HepG2 (cell line): Measurements from ENCODE around the gene ABCC2. TPM values are rescaled to one million over a fixed set of nuclear protein-coding genes. Genes with fewer than 3 reads are reported as not detected.

Source experiments
- ATAC-seq: fragments of 200-7000 bp; cut with Tn5 transposase; 3 replicates; pipeline ENCODE4 v1.9.1; 2020; ENCODE audit warnings: mild to moderate bottlenecking, moderate library complexity
- Bru-seq: library from RNA; stranded (reverse); fragments of 400-500 nt; gene quantifications from one replicate; lab custom pipeline; 2021; lab: Mats Ljungman, UMichigan
- BruChase-seq, 2 experiments: library from RNA; stranded (reverse); fragments of 400-500 nt; gene quantifications; one replicate each; lab custom pipeline; 2021; lab: Mats Ljungman, UMichigan
- BruUV-seq: library from RNA; stranded (reverse); fragments of 400-500 nt; replicated peaks from 2 replicates; lab custom pipeline; 2021; lab: Mats Ljungman, UMichigan
- CTCF ChIA-PET: fragments of 300-600 bp; formaldehyde crosslinking; extraction: SDS; loops from one replicate; lab custom pipeline; 2021; ENCODE audit warnings: low total read pairs, inconsistent platforms, low intra/inter-chr PET ratio; lab: Yijun Ruan, JAX
- POLR2A ChIA-PET: fragments of 350-600 bp; sonication (Branson Sonifier 250); formaldehyde crosslinking; loops from one replicate; lab custom pipeline; 2020; ENCODE audit warnings: antibody characterized with exemption, inconsistent platforms; lab: Yijun Ruan, JAX
- DNase-seq: peaks from one replicate; pipeline ENCODE4 v3.0.0-alpha.2; 2015; ENCODE audit warnings: low spot score
- FAIRE-seq: peaks from 3 replicates; lab custom pipeline; 2011; peaks lifted over from hg19 to GRCh38; lab: Jason Lieb, UNC
- H2AFZ ChIP-seq: one replicate; pipeline ENCODE4 v1.6.1; 2011; ENCODE audit warnings: low read length, inconsistent platforms
- H3K27ac ChIP-seq: fragments of 300-600 bp; 3 replicates; pipeline ENCODE4 v1.8.0; 2011; ENCODE audit warnings: mixed run types, mild to moderate bottlenecking, mixed read lengths, low read length, inconsistent platforms; ENCODE audit not compliant: insufficient read depth; ENCODE audit errors: extremely low read length
- H3K27me3 ChIP-seq, 2 experiments: fragments of 200-600 bp in 1 of 2; 2 replicates in 1 of 2; 3 replicates in 1 of 2; pipeline versions ENCODE4 v1.6.0 to v1.8.0; 2011; ENCODE audit warnings: low read length in 2 of 2, mild to moderate bottlenecking in 2 of 2, moderate library complexity in 2 of 2, inconsistent platforms in 1 of 2; ENCODE audit not compliant: insufficient read depth in 2 of 2, control insufficient read depth in 1 of 2
- H3K36me3 ChIP-seq, 2 experiments: fragments of 200-600 bp in 1 of 2; replicated peaks in 1 of 2; 2 replicates in 1 of 2; 3 replicates in 1 of 2; pipeline versions ENCODE4 v1.5.1 to v1.8.0; 2011; ENCODE audit warnings: low read length in 2 of 2, inconsistent platforms in 1 of 2; ENCODE audit not compliant: insufficient read depth in 2 of 2, control insufficient read depth in 1 of 2
- H3K4me1 ChIP-seq: 2 replicates; pipeline ENCODE4 v1.5.1; 2012; ENCODE audit warnings: low read length, inconsistent platforms; ENCODE audit not compliant: insufficient read depth
- H3K4me2 ChIP-seq: 2 replicates; pipeline ENCODE4 v1.6.0; 2011; ENCODE audit warnings: low read depth, low read length, inconsistent platforms
- H3K4me3 ChIP-seq, 3 experiments: fragments of 200-600 bp in 1 of 3; sonication (generic), shearing (Covaris generic) in 1 of 3; replicated peaks in 1 of 3; 2 replicates each; pipeline ENCODE4 v1.5.1; 2011 to 2016; ENCODE audit warnings: low read length in 3 of 3, inconsistent platforms in 2 of 3, low read depth in 2 of 3, mild to moderate bottlenecking in 2 of 3, control low read depth in 1 of 3, mixed read lengths in 1 of 3; ENCODE audit not compliant: insufficient read depth in 1 of 3
- H3K79me2 ChIP-seq: one replicate; pipeline ENCODE4 v1.6.1; 2011; ENCODE audit warnings: low read length, inconsistent platforms; ENCODE audit not compliant: insufficient read depth
- H3K9ac ChIP-seq: 2 replicates; pipeline ENCODE4 v1.6.0; 2011; ENCODE audit warnings: mild to moderate bottlenecking, low read depth, low read length, inconsistent platforms; ENCODE audit not compliant: insufficient read depth
- H3K9me3 ChIP-seq: 2 replicates; pipeline ENCODE4 v1.5.1; 2012; ENCODE audit warnings: mild to moderate bottlenecking, low read length
- H4K20me1 ChIP-seq: 2 replicates; pipeline ENCODE4 v1.6.0; 2011; ENCODE audit warnings: inconsistent platforms, mild to moderate bottlenecking, low read length, moderate library complexity; ENCODE audit not compliant: insufficient read depth
- ARHGAP35 ChIP-seq: sonication (generic); formaldehyde crosslinking; IDR thresholded peaks from 2 replicates; pipeline ENCODE4 v1.9.0; 2022; ENCODE audit warnings: mild to moderate bottlenecking, inconsistent platforms, moderate library complexity, missing genetic modification reagents, borderline replicate concordance
- ARNTL ChIP-seq: sonication (generic); formaldehyde crosslinking; IDR thresholded peaks from 2 replicates; pipeline ENCODE4 v1.4.0; 2020; ENCODE audit warnings: mild to moderate bottlenecking, missing genetic modification reagents
- DMAP1 ChIP-seq: IDR thresholded peaks from 2 replicates; pipeline ENCODE4 v1.6.1; 2016
- ETV5 ChIP-seq: IDR thresholded peaks from 2 replicates; pipeline ENCODE4 v1.6.1; 2018; ENCODE audit warnings: missing biosample characterization, missing genetic modification reagents, inconsistent platforms, borderline replicate concordance
- FOSL2 ChIP-seq: sonication (generic); formaldehyde crosslinking; IDR thresholded peaks from 2 replicates; pipeline ENCODE4 v1.4.0; 2020; ENCODE audit warnings: missing genetic modification reagents
- GTF2F1 ChIP-seq: fragments of 150-350 bp; IDR thresholded peaks from 2 replicates; pipeline ENCODE4 v1.6.1; 2014; ENCODE audit warnings: low read length
- HOXA9 ChIP-seq: sonication (generic); formaldehyde crosslinking; IDR thresholded peaks from 2 replicates; pipeline ENCODE4 v1.8.1; 2022; ENCODE audit warnings: missing genetic modification reagents, mild to moderate bottlenecking, moderate library complexity, borderline replicate concordance
- IRX3 ChIP-seq: sonication (generic); formaldehyde crosslinking; IDR thresholded peaks from 2 replicates; pipeline ENCODE4 v1.8.1; 2023; ENCODE audit warnings: mild to moderate bottlenecking, low read depth, missing genetic modification reagents, borderline replicate concordance
- POGZ ChIP-seq: sonication (generic); formaldehyde crosslinking; IDR thresholded peaks from 2 replicates; pipeline ENCODE4 v1.4.0; 2020; ENCODE audit warnings: mild to moderate bottlenecking, missing genetic modification reagents
- SKI ChIP-seq: fragments of 450-650 bp; IDR thresholded peaks from one replicate; pipeline ENCODE4 v1.6.1; 2018; ENCODE audit warnings: mild to moderate bottlenecking; ENCODE audit not compliant: partially characterized antibody
- STAT6 ChIP-seq: sonication (generic); formaldehyde crosslinking; IDR thresholded peaks from 2 replicates; pipeline ENCODE4 v1.4.0; 2020; ENCODE audit warnings: missing genetic modification reagents, mild to moderate bottlenecking, borderline replicate concordance
- TCF7 ChIP-seq: sonication (generic); IDR thresholded peaks from 2 replicates; pipeline ENCODE4 v1.6.1; 2016; ENCODE audit warnings: antibody characterized with exemption, low read depth
- ZFY ChIP-seq: sonication (generic); formaldehyde crosslinking; IDR thresholded peaks from 2 replicates; pipeline ENCODE4 v1.4.0; 2020; ENCODE audit warnings: missing genetic modification reagents
- ZNF101 ChIP-seq: sonication (generic); formaldehyde crosslinking; IDR thresholded peaks from 2 replicates; pipeline ENCODE4 v1.4.0; 2020; ENCODE audit warnings: mild to moderate bottlenecking, low read depth, missing genetic modification reagents, borderline replicate concordance
- ZNF775 ChIP-seq: sonication (generic); formaldehyde crosslinking; IDR thresholded peaks from 2 replicates; pipeline ENCODE4 v1.4.0; 2020; ENCODE audit warnings: missing genetic modification reagents, mild to moderate bottlenecking, moderate library complexity, borderline replicate concordance
- WGBS: methylation state at CpG from one replicate; pipeline ENCODE4 v1.1.6; 2017; ENCODE audit warnings: low lambda C conversion rate; 5-methylcytosine and 5-hydroxymethylcytosine counted together
- in situ Hi-C: cut with HindIII; loops from 2 replicates; pipeline ENCODE4 v1.10.0; 2017; ENCODE audit warnings: low pct_unique_long_range_greater_than_20kb; ENCODE audit not compliant: extremely low pct_ligation_motif_present
- intact Hi-C: fragments of 100-400 bp; cut with micrococcal nuclease; formaldehyde crosslinking; loops from one replicate; pipeline ENCODE4 v1.10.0; 2022; ENCODE audit not compliant: unreplicated experiment
- long read RNA-seq, 2 experiments: library from RNA in 1 of 2; library from polyadenylated mRNA in 1 of 2; stranded (forward) in 1 of 2; unstranded in 1 of 2; transcript quantifications; one replicate each; pipeline ENCODE4 v2.0.0, GENCODE V29; 2019 to 2022
- polyA minus RNA-seq, 3 experiments: library from RNA; depleted of rRNA, polyadenylated mRNA; stranded (reverse); fragments of >200 nt; gene quantifications; 2 replicates each; pipeline ENCODE4 v1.2.3, GENCODE V29; 2011; ENCODE audit warnings: low replicate concordance in 1 of 3
- polyA plus RNA-seq, 8 experiments: library from polyadenylated mRNA; depleted of rRNA in 3 of 8; stranded (reverse) in 7 of 8; unstranded in 1 of 8; fragments of >200 nt; fragmentation: Illumina TruSeq in 4 of 8; extraction: Trizol in 4 of 8; gene quantifications; 2 replicates each; pipeline versions ENCODE4 v1.2.1 to v1.2.3, GENCODE V29; 2011 to 2016; ENCODE audit warnings: low read depth in 4 of 8, missing spikeins in 1 of 8, mixed read lengths in 1 of 8; ENCODE audit not compliant: insufficient read depth in 1 of 8
- total RNA-seq, 5 experiments: library from RNA; depleted of rRNA; stranded (reverse); fragments of >200 nt; fragmentation: Illumina TruSeq; extraction: Trizol; gene quantifications; 2 replicates each; pipeline ENCODE4 v1.2.3, GENCODE V29; 2016; ENCODE audit warnings: low read depth in 1 of 5

The ABCC2 gene
- total RNA-seq (2016; rRNA removed; fragmentation: Illumina TruSeq; extraction: Trizol): 69.6 and 181 TPM in 2 replicates
- 31.3 and 40.8 TPM in 2 replicates for total RNA-seq (2016; cell fraction: cytosol; rRNA removed; fragmentation: Illumina TruSeq; extraction: Trizol; ENCODE audit: low read depth)
- total RNA-seq (2016; cell fraction: insoluble cytoplasmic fraction; rRNA removed; fragmentation: Illumina TruSeq; extraction: Trizol): 67.7 and 182 TPM in 2 replicates
- 50.0 and 56.1 TPM in 2 replicates for total RNA-seq (2016; cell fraction: membrane; rRNA removed; fragmentation: Illumina TruSeq; extraction: Trizol)
- 355 and 375 TPM in 2 replicates for total RNA-seq (2016; cell fraction: nucleus; rRNA removed; fragmentation: Illumina TruSeq; extraction: Trizol)
- polyA plus RNA-seq (2011; rRNA removed): 494 and 497 TPM in 2 replicates
- 143 and 146 TPM in 2 replicates for polyA plus RNA-seq (2011; cell fraction: cytosol; rRNA removed)
- 1,936 and 2,090 TPM in 2 replicates for polyA plus RNA-seq (2011; cell fraction: nucleus; rRNA removed)
- polyA plus RNA-seq (2012): 190 and 211 TPM in 2 replicates
- polyA plus RNA-seq (2016; cell fraction: cytosol; fragmentation: Illumina TruSeq; extraction: Trizol; ENCODE audit: low read depth): 15.4 and 16.6 TPM in 2 replicates
- polyA plus RNA-seq (2016; cell fraction: insoluble cytoplasmic fraction; fragmentation: Illumina TruSeq; extraction: Trizol; ENCODE audit: low read depth): 60.6 and 62.7 TPM in 2 replicates
- polyA plus RNA-seq (2016; cell fraction: membrane; fragmentation: Illumina TruSeq; extraction: Trizol; ENCODE audit: low read depth): 30.7 and 37.6 TPM in 2 replicates
- polyA plus RNA-seq (2016; cell fraction: nucleus; fragmentation: Illumina TruSeq; extraction: Trizol; ENCODE audit: insufficient read depth, low read depth): 729 and 777 TPM in 2 replicates
- 436 and 561 TPM in 2 replicates for polyA minus RNA-seq (2011; rRNA and poly(A)+ RNA removed; ENCODE audit: low replicate concordance)
- 86.9 and 93.4 TPM in 2 replicates for polyA minus RNA-seq (2011; cell fraction: cytosol; rRNA and poly(A)+ RNA removed)
- 718 and 929 TPM in 2 replicates for polyA minus RNA-seq (2011; cell fraction: nucleus; rRNA and poly(A)+ RNA removed)
- Bru-seq, nascent RNA: percentile 98 among the genes with signal in this experiment
- percentile 98 among the genes with signal in this experiment for BruChase-seq, experiment 1, labeled RNA remaining after a 6-hour chase
- percentile 98 among the genes with signal in this experiment for BruChase-seq, experiment 2, labeled RNA remaining after a 2-hour chase
- long read RNA-seq, experiment 1, transcript ABCC2-201 (7 exons, 1,714 nt): major isoform, 26 of 54 reads
- long read RNA-seq, experiment 1, partial matches to known transcripts: 22 of 54 reads
- long read RNA-seq, experiment 1, other reads (novel, unspliced or antisense): 5 of 54 reads
- long read RNA-seq, experiment 2, full-length matches to known transcripts: 21 of 103 reads
- long read RNA-seq, experiment 2, partial matches to known transcripts: 64 of 103 reads
- long read RNA-seq, experiment 2, other reads (novel, unspliced or antisense): 18 of 103 reads

- peaks cover 77% of the 10 kb centered on the region for H3K4me1 ChIP-seq
- H3K27ac ChIP-seq: peak within 1 kb of the TSS; percentile 95
- intact Hi-C loops (loop anchor here (1.0 to 2.0 kb wide), 2 partner anchors 28 to 50 kb away; partner anchors contain the start of genes COX15 and CUTC), in situ Hi-C loops (loop anchor here (5.0 kb wide), 1 partner anchor 50 kb away; the partner anchor contains the start of genes COX15 and CUTC)
- peak within 1 kb of the TSS; percentile 73 to 98 (median 91) for H3K4me3 ChIP-seq
- TSS peak; percentile 73 for BruUV-seq
- peaks cover 50% of the 10 kb centered on the region for H3K79me2 ChIP-seq
- H3K9ac ChIP-seq: peak within 1 kb of the TSS; percentile 94
- FAIRE-seq: peak; percentile 100
- no peak within 1 kb of the TSS for H2AFZ ChIP-seq
- ChIA-PET POLR2A (interaction anchor here (0.9 to 4.7 kb wide), 13 partner anchors 9 to 161 kb away, joined by 3 to 73 read pairs (median 7); partner anchors contain the start of genes COX15, CUTC and ENTPD7), CTCF (no interaction called here)
- peaks cover 8% of the 10 kb centered on the region; the same call in 1 of the 2 replicates for H4K20me1 ChIP-seq
- WGBS: 2% methylated on average over 7 of the region's 7 CpGs
- no peaks in the 10 kb centered on the region; a peak in 1 of 5 replicates for H3K27me3 ChIP-seq
- peak; percentile 99 for DNase-seq
- H3K4me2 ChIP-seq: peak within 1 kb of the TSS; percentile 94
- no peaks in the 10 kb centered on the region for H3K9me3 ChIP-seq
- ATAC-seq: peak; percentile 96
- H3K36me3 ChIP-seq: peaks cover 6 to 17% of the 10 kb centered on the region in 2 experiments
- TF ChIP-seq HOXA9 (CRISPR knock-in tag) (no peak), ZNF775 (CRISPR knock-in tag) (no peak), SKI (peak; percentile 26), GTF2F1 (no peak), STAT6 (CRISPR knock-in tag) (no peak), ARHGAP35 (CRISPR knock-in tag) (no peak), DMAP1 (CRISPR knock-in tag) (peak; percentile 54; the same call in 1 of the 2 replicates), ARNTL (peak; percentile 97), ETV5 (CRISPR knock-in tag) (peak; percentile 56; the same call in 1 of the 2 replicates), IRX3 (CRISPR knock-in tag) (no peak), FOSL2 (CRISPR knock-in tag) (peak; percentile 79), POGZ (CRISPR knock-in tag) (peak; percentile 51; the same call in 1 of the 2 replicates), ZFY (CRISPR knock-in tag) (peak; percentile 64), TCF7 (peak; percentile 92), ZNF101 (no peak)
These were observed at the start of gene ABCC2 for GRCh38 chr10:99782447-99783286. ABCC2 (plus strand) TSS chr10:99782640; CDS start chr10:99782845, 205 bp downstream.
